ENCODE data around the gene ACTL7A.

- TF ChIP-seq ZNF580 (tag by site-specific recombination; IDR thresholded peaks at IDR 0.05) (no peak), REST (tag by site-specific recombination; IDR thresholded peaks at IDR 0.05) (no peak), CTCF (tag by site-specific recombination; IDR thresholded peaks at IDR 0.05) (peak; percentile 40; the same call in 1 of the 2 replicates), ZNF513 (tag by site-specific recombination; IDR thresholded peaks at IDR 0.05) (no peak), ZNF292 (tag by site-specific recombination; IDR thresholded peaks at IDR 0.05; ENCODE audit: borderline replicate concordance, low read depth) (no peak)
These were observed 48.0 kb upstream of the ACTL7A start for GRCh38 chr9:108813951-108814601.

Measured in HEK293 (cell line).